Mammary epithelial cell (primary cell): ENCODE data around the gene FUS.

Experiments used
- CTCF ChIP-seq, 2 donors: IDR thresholded peaks in 1 of 2; conservative IDR thresholded peaks in 1 of 2; 2 replicates each; pipeline ENCODE4 v1.5.1; 2011 to 2012; ENCODE audit warnings: inconsistent platforms in 2 of 2, low read length in 2 of 2, mild to moderate bottlenecking in 2 of 2, control low read depth in 1 of 2, low read depth in 1 of 2; ENCODE audit not compliant: insufficient read depth in 1 of 2; ENCODE audit errors: extremely low read depth in 1 of 2
- EZH2 ChIP-seq: IDR thresholded peaks from 2 replicates; pipeline ENCODE4 v1.6.1; 2012; ENCODE audit warnings: low read length, inconsistent platforms, borderline replicate concordance

- no peak for TF ChIP-seq CTCF (conservative IDR thresholded peaks at IDR 0.05 in 1 of 2, IDR thresholded peaks at IDR 0.05 in 1 of 2; ENCODE audit: extremely low read depth in 1 of 2, insufficient read depth in 1 of 2, low read depth in 1 of 2, low read length in 2 of 2)
- TF ChIP-seq EZH2, result no peak
Measured at GRCh38 chr16:31190061-31190460, 10.1 kb downstream of the FUS start.
